Rectal smooth muscle tissue (tissue), 1 donor: ENCODE results near the gene PRR23A.

Source experiments
- H3K27ac ChIP-seq: one replicate; pipeline ENCODE4 v1.7.0; 2013; ENCODE audit warnings: low read depth, low read length, inconsistent platforms
- H3K27me3 ChIP-seq: one replicate; pipeline ENCODE4 v1.7.0; 2013; ENCODE audit warnings: low read length; ENCODE audit not compliant: control insufficient read depth, insufficient read depth
- H3K36me3 ChIP-seq: one replicate; pipeline ENCODE4 v1.7.0; 2013; ENCODE audit warnings: low read length; ENCODE audit not compliant: control insufficient read depth, insufficient read depth
- H3K4me1 ChIP-seq: one replicate; pipeline ENCODE4 v1.7.0; 2013; ENCODE audit warnings: low read length; ENCODE audit not compliant: control insufficient read depth, insufficient read depth
- H3K4me3 ChIP-seq: one replicate; pipeline ENCODE4 v1.7.0; 2013; ENCODE audit warnings: low read length
- H3K9ac ChIP-seq: one replicate; pipeline ENCODE4 v1.7.0; 2013; ENCODE audit warnings: low read length

Gene PRR23A

GRCh38 chr3:138962854-138963560 is 43.1 kb downstream of the PRR23A start:
- Histone ChIP-seq H3K27me3 (peaks cover 12% of the 10 kb centered on the region), H3K4me1 (no peaks in the 10 kb centered on the region), H3K4me3 (no peak overlapping the region), H3K9ac (no peak overlapping the region), H3K36me3 (no peaks in the 10 kb centered on the region), H3K27ac (no peak overlapping the region)

- H3K4me3 ChIP-seq: no peak overlapping the region
- H3K4me1 ChIP-seq: no peaks in the 10 kb centered on the region
- H3K9ac ChIP-seq: no peak overlapping the region
- H3K36me3 ChIP-seq: no peaks in the 10 kb centered on the region
- peaks cover 14% of the 10 kb centered on the region for H3K27me3 ChIP-seq
- H3K27ac ChIP-seq: no peak overlapping the region
Observed at GRCh38 chr3:138960417-138960852, 45.6 kb downstream of the PRR23A start.
